ENCODE measurements around the gene MXRA8. TPM values are rescaled to one million over a fixed set of nuclear protein-coding genes. Genes with fewer than 3 reads are reported as not detected.

MXRA8 gene
- total and polyA plus RNA-seq, 4 donors = 38.5 to 213 (median 66.9) TPM

- Histone ChIP-seq H3K9ac (ENCODE audit: insufficient read depth in 1 of 2, low read length in 2 of 2) (no peak overlapping the region), H3K36me3 (ENCODE audit: control insufficient read depth in 4 of 4, insufficient read depth in 4 of 4, low read length in 4 of 4) (peaks cover 0 to 52% (median 11%) of the 10 kb centered on the region in 4 donors), H3K4me1 (ENCODE audit: control insufficient read depth in 5 of 5, insufficient read depth in 5 of 5, low read length in 5 of 5) (peaks cover 0 to 13% (median 0%) of the 10 kb centered on the region in 5 donors), H3K9me3 (ENCODE audit: control insufficient read depth in 4 of 4, insufficient read depth in 3 of 4, low read length in 3 of 4) (no peaks in the 10 kb centered on the region), H3K27ac (ENCODE audit: low read depth in 1 of 2, low read length in 1 of 2) (no peak overlapping the region), H3K27me3 (ENCODE audit: control insufficient read depth in 3 of 3, insufficient read depth in 3 of 3, low read length in 2 of 3) (no peaks in the 10 kb centered on the region), H3K4me3 (no peak overlapping the region)
- WGBS, 2 donors = 93 to 96% methylated on average over 36 of the region's 36 CpGs
- TF ChIP-seq CTCF (IDR thresholded peaks at IDR 0.05; ENCODE audit: control extremely low read depth, extremely low read depth) = no peak
- DNase-seq (no peak), ATAC-seq (ENCODE audit: insufficient read depth, low FRiP score) (no peak)
Measured at GRCh38 chr1:1340791-1341548, 17.4 kb downstream of the MXRA8 start.

- Histone ChIP-seq H3K36me3 (ENCODE audit: control insufficient read depth in 4 of 4, insufficient read depth in 4 of 4, low read length in 4 of 4) (peaks cover 4 to 58% (median 11%) of the 10 kb centered on the region in 4 donors), H3K9ac (ENCODE audit: insufficient read depth in 1 of 2, low read length in 2 of 2) (no peak overlapping the region), H3K9me3 (ENCODE audit: control insufficient read depth in 4 of 4, insufficient read depth in 3 of 4, low read length in 3 of 4) (no peaks in the 10 kb centered on the region), H3K4me1 (ENCODE audit: control insufficient read depth in 5 of 5, insufficient read depth in 5 of 5, low read length in 5 of 5) (peaks cover 0 to 6% (median 0%) of the 10 kb centered on the region in 5 donors), H3K27me3 (ENCODE audit: control insufficient read depth in 3 of 3, insufficient read depth in 3 of 3, low read length in 2 of 3) (no peaks in the 10 kb centered on the region), H3K27ac (ENCODE audit: low read depth in 1 of 2, low read length in 1 of 2) (no peak overlapping the region), H3K4me3 (no peak overlapping the region)
- WGBS, 2 donors = 94 to 96% methylated on average over 23 of the region's 23 CpGs
- no peak for ATAC-seq (ENCODE audit: insufficient read depth, low FRiP score)
- no peak for TF ChIP-seq CTCF (IDR thresholded peaks at IDR 0.05; ENCODE audit: control extremely low read depth, extremely low read depth)
- DNase-seq = no peak
Measured at GRCh38 chr1:1340185-1340584, 18.2 kb downstream of the MXRA8 start.

- no peak overlapping the region for H3K9ac ChIP-seq (ENCODE audit: insufficient read depth in 1 of 2, low read length in 2 of 2)
- H3K36me3 ChIP-seq (ENCODE audit: control insufficient read depth in 4 of 4, insufficient read depth in 4 of 4, low read length in 4 of 4) = peaks cover 4 to 60% (median 11%) of the 10 kb centered on the region in 4 donors
- H3K27me3 ChIP-seq (ENCODE audit: control insufficient read depth in 3 of 3, insufficient read depth in 3 of 3, low read length in 2 of 3) = no peaks in the 10 kb centered on the region
- H3K4me1 ChIP-seq (ENCODE audit: control insufficient read depth in 5 of 5, insufficient read depth in 5 of 5, low read length in 5 of 5) = no peaks in the 10 kb centered on the region
- 96 to 98% methylated on average over 36 of the region's 36 CpGs for WGBS, 2 donors
- TF ChIP-seq CTCF (IDR thresholded peaks at IDR 0.05; ENCODE audit: control extremely low read depth, extremely low read depth) = no peak
- no peak for DNase-seq
- H3K27ac ChIP-seq (ENCODE audit: low read depth in 1 of 2, low read length in 1 of 2) = no peak overlapping the region
- H3K4me3 ChIP-seq = no peak overlapping the region
- peaks cover 0 to 5% (median 0%) of the 10 kb centered on the region in 4 donors for H3K9me3 ChIP-seq (ENCODE audit: control insufficient read depth in 4 of 4, insufficient read depth in 3 of 4, low read length in 3 of 4)
- ATAC-seq (ENCODE audit: insufficient read depth, low FRiP score) = no peak
Measured at GRCh38 chr1:1338278-1338677, 20.1 kb downstream of the MXRA8 start.

All from lung (tissue), 12 donors.